ENCODE data around the gene UBE3D.

UBE3D gene

GRCh38 chr6:82980086-82980485 lies 85.6 kb downstream of the UBE3D start:
- H3K4me3 ChIP-seq (ENCODE audit: low read length), result no peak overlapping the region
- DNase-seq (ENCODE audit: low read depth), result peak; percentile 92
- no peak for TF ChIP-seq CTCF (conservative IDR thresholded peaks at IDR 0.05; ENCODE audit: low read length)

- no peak overlapping the region for H3K4me3 ChIP-seq (ENCODE audit: low read length)
- TF ChIP-seq CTCF (conservative IDR thresholded peaks at IDR 0.05; ENCODE audit: low read length), result no peak
- no peak for DNase-seq (ENCODE audit: low read depth)
Measured at GRCh38 chr6:82979657-82980056, 86.0 kb downstream of the UBE3D start.

- no peak for TF ChIP-seq CTCF (conservative IDR thresholded peaks at IDR 0.05; ENCODE audit: low read length)
- H3K4me3 ChIP-seq (ENCODE audit: low read length), result no peak overlapping the region
- DNase-seq (ENCODE audit: low read depth), result no peak
Measured at GRCh38 chr6:82978362-82978945, 87.2 kb downstream of the UBE3D start.

GRCh38 chr6:82976179-82976578 lies 89.5 kb downstream of the UBE3D start:
- no peak overlapping the region for H3K4me3 ChIP-seq (ENCODE audit: low read length)
- no peak for DNase-seq (ENCODE audit: low read depth)
- no peak for TF ChIP-seq CTCF (conservative IDR thresholded peaks at IDR 0.05; ENCODE audit: low read length)

- H3K4me3 ChIP-seq (ENCODE audit: low read length), result no peak overlapping the region
- DNase-seq (ENCODE audit: low read depth), result peak; percentile 55
- TF ChIP-seq CTCF (conservative IDR thresholded peaks at IDR 0.05; ENCODE audit: low read length), result no peak
Measured at GRCh38 chr6:82971877-82972460, 93.7 kb downstream of the UBE3D start.

GRCh38 chr6:82970839-82971238 lies 94.8 kb downstream of the UBE3D start:
- H3K4me3 ChIP-seq (ENCODE audit: low read length), result no peak overlapping the region
- no peak for TF ChIP-seq CTCF (conservative IDR thresholded peaks at IDR 0.05; ENCODE audit: low read length)

GRCh38 chr6:82968708-82969107 lies 96.9 kb downstream of the UBE3D start:
- H3K4me3 ChIP-seq (ENCODE audit: low read length), result no peak overlapping the region
- DNase-seq (ENCODE audit: low read depth), result no peak
- TF ChIP-seq CTCF (conservative IDR thresholded peaks at IDR 0.05; ENCODE audit: low read length), result no peak

More at GRCh38 chr6:82970839-82971238, 94.8 kb downstream of the UBE3D start:
- no peak for DNase-seq (ENCODE audit: low read depth)
